Liver (tissue), 9 donors: Measurements from ENCODE around the gene STXBP6. TPM values are rescaled to one million over a fixed set of nuclear protein-coding genes. Genes with fewer than 3 reads are reported as not detected.

ENCODE experiments used
- DNase-seq: peaks from one replicate; pipeline ENCODE4 v3.0.0-alpha.2; 2017; ENCODE audit warnings: low spot score
- H3K27ac ChIP-seq, 2 donors: one replicate each; pipeline ENCODE4 v1.7.0; 2013; ENCODE audit warnings: inconsistent platforms in 2 of 2, low read length in 2 of 2, control low read depth in 1 of 2, low read depth in 1 of 2, mild to moderate bottlenecking in 1 of 2
- H3K27me3 ChIP-seq, 4 donors: one replicate each; pipeline versions ENCODE4 v1.6.1 to v1.7.0; 2013; ENCODE audit warnings: low read length in 3 of 4, inconsistent platforms in 1 of 4, mild to moderate bottlenecking in 1 of 4, moderate library complexity in 1 of 4; ENCODE audit not compliant: control insufficient read depth in 4 of 4, insufficient read depth in 4 of 4
- H3K36me3 ChIP-seq, 4 donors: one replicate each; pipeline versions ENCODE4 v1.6.1 to v1.7.0; 2013; ENCODE audit warnings: low read length in 3 of 4, mild to moderate bottlenecking in 3 of 4, low read depth in 1 of 4, moderate library complexity in 1 of 4; ENCODE audit not compliant: control insufficient read depth in 4 of 4, insufficient read depth in 3 of 4
- H3K4me1 ChIP-seq, 4 donors: one replicate each; pipeline versions ENCODE4 v1.6.1 to v1.7.0; 2013; ENCODE audit warnings: low read length in 3 of 4, mild to moderate bottlenecking in 3 of 4, moderate library complexity in 1 of 4; ENCODE audit not compliant: control insufficient read depth in 4 of 4, insufficient read depth in 4 of 4
- H3K4me3 ChIP-seq, 3 donors: one replicate each; pipeline versions ENCODE4 v1.6.1 to v1.7.0; 2013; ENCODE audit warnings: low read length in 3 of 3, control low read depth in 1 of 3, low read depth in 1 of 3, mild to moderate bottlenecking in 1 of 3
- H3K9ac ChIP-seq, 2 donors: one replicate each; pipeline ENCODE4 v1.7.0; 2013; ENCODE audit warnings: low read length in 2 of 2, mild to moderate bottlenecking in 2 of 2, moderate library complexity in 2 of 2, control low read depth in 1 of 2, low read depth in 1 of 2
- H3K9me3 ChIP-seq, 4 donors: one replicate each; pipeline versions ENCODE4 v1.6.1 to v1.7.0; 2013; ENCODE audit warnings: low read length in 3 of 4; ENCODE audit not compliant: control insufficient read depth in 4 of 4
- EGR1 ChIP-seq, 2 donors: IDR thresholded peaks; 2 replicates each; pipeline ENCODE4 v1.6.1; 2016 to 2018; ENCODE audit warnings: antibody characterized with exemption in 2 of 2, low read depth in 2 of 2
- FOXA1 ChIP-seq: IDR thresholded peaks from 2 replicates; pipeline ENCODE4 v1.6.1; 2016; ENCODE audit warnings: antibody characterized with exemption
- FOXA2 ChIP-seq: IDR thresholded peaks from 2 replicates; pipeline ENCODE4 v1.6.1; 2016; ENCODE audit warnings: antibody characterized with exemption
- GABPA ChIP-seq, 2 donors: IDR thresholded peaks in 1 of 2; conservative IDR thresholded peaks in 1 of 2; 2 replicates each; pipeline ENCODE4 v1.6.1; 2016; ENCODE audit warnings: antibody characterized with exemption in 2 of 2, mild to moderate bottlenecking in 1 of 2, moderate library complexity in 1 of 2
- HNF4A ChIP-seq, 2 donors: conservative IDR thresholded peaks; 2 replicates each; pipeline ENCODE4 v1.6.1; 2016; ENCODE audit warnings: antibody characterized with exemption in 2 of 2, mild to moderate bottlenecking in 2 of 2
- HNF4G ChIP-seq: IDR thresholded peaks from 2 replicates; pipeline ENCODE4 v1.6.1; 2016; ENCODE audit warnings: antibody characterized with exemption
- JUND ChIP-seq, 2 donors: IDR thresholded peaks; 2 replicates each; pipeline ENCODE4 v1.6.1; 2016; ENCODE audit warnings: antibody characterized with exemption in 2 of 2
- NR2F2 ChIP-seq: IDR thresholded peaks from 2 replicates; pipeline ENCODE4 v1.6.1; 2016; ENCODE audit warnings: antibody characterized with exemption
- RAD21 ChIP-seq, 2 donors: IDR thresholded peaks; 2 replicates each; pipeline ENCODE4 v1.6.1; 2016; ENCODE audit warnings: antibody characterized with exemption in 2 of 2, mild to moderate bottlenecking in 2 of 2
- RXRA ChIP-seq, 2 donors: IDR thresholded peaks; 2 replicates each; pipeline ENCODE4 v1.6.1; 2017 to 2018; ENCODE audit warnings: antibody characterized with exemption in 2 of 2, mild to moderate bottlenecking in 1 of 2
- SP1 ChIP-seq: IDR thresholded peaks from 2 replicates; pipeline ENCODE4 v1.6.1; 2018; ENCODE audit warnings: antibody characterized with exemption, mild to moderate bottlenecking
- TAF1 ChIP-seq: conservative IDR thresholded peaks from 2 replicates; pipeline ENCODE4 v1.6.1; 2016; ENCODE audit warnings: antibody characterized with exemption, mild to moderate bottlenecking
- YY1 ChIP-seq: IDR thresholded peaks from 2 replicates; pipeline ENCODE4 v1.6.1; 2016; ENCODE audit warnings: antibody characterized with exemption, mild to moderate bottlenecking
- whole genome bisulfite sequencing: extraction: QIAGEN DNeasy Blood & Tissue Kit; methylation state at CpG from one replicate; pipeline ENCODE4 v1.1.7; 2013; 5-methylcytosine and 5-hydroxymethylcytosine counted together
- polyA plus RNA-seq, 2 donors: library from polyadenylated mRNA; stranded (reverse) in 1 of 2; unstranded in 1 of 2; fragments of 200-250 nt in 1 of 2; fragments of >200 nt in 1 of 2; fragmentation: Nextera tagmentation in 1 of 2; extraction: Ambion mirVana in 1 of 2; gene quantifications; one replicate each; pipeline versions ENCODE4 v1.2.1 to v1.2.3, GENCODE V29; 2013 to 2015
- total RNA-seq, 2 donors: library from RNA; depleted of rRNA; stranded (reverse); fragments of >200 nt; gene quantifications; one replicate each; pipeline ENCODE4 v1.2.3, GENCODE V29; 2014
- TF ChIP-seq, protein P1 (sequence below): IDR thresholded peaks from 2 replicates; pipeline ENCODE4 v1.6.1; 2016; ENCODE audit warnings: antibody characterized with exemption
- TF ChIP-seq, protein P2 (sequence below): fragments of 150-350 bp; IDR thresholded peaks from 2 replicates; pipeline ENCODE4 v1.5.1; 2017; ENCODE audit warnings: improper control_type of control experiment, low read depth, low read length; ENCODE audit not compliant: missing input control
- TF ChIP-seq, protein P3 (sequence below): IDR thresholded peaks from 2 replicates; pipeline ENCODE4 v1.6.1; 2016; ENCODE audit warnings: antibody characterized with exemption
- TF ChIP-seq, protein P4 (sequence below): IDR thresholded peaks from 2 replicates; pipeline ENCODE4 v1.6.1; 2016; ENCODE audit warnings: antibody characterized with exemption
- donor health status: healthy.
- donor health status: healthy.
- donor health status: healthy.
- donor health status: healthy.
- donor health status: healthy.

STXBP6 gene
- total and polyA plus RNA-seq, 4 donors, result 1.4 to 3.8 (median 1.8) TPM

DNA sequence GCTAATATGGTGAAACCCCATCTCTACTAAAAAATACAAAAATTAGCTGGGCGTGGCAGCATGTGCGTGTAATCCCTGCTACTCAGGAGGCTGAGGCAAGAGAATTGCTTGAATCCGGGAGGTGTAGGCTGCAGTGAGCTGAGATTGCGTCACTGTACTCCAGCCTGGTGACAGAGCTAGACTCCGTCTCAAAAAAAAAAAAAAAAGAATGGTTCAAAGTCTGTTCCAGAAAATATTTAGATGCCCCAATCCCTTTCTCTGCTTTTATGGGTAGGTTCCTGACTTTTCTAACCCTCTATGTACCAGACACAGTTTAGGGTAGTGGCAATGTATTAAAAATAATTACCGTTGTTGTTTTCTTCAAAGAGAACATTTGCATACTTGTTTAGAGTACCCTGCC is 161.4 kb downstream of the STXBP6 start:
- TF ChIP-seq, protein P1, sequence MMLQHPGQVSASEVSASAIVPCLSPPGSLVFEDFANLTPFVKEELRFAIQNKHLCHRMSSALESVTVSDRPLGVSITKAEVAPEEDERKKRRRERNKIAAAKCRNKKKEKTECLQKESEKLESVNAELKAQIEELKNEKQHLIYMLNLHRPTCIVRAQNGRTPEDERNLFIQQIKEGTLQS, result no peak
- TF ChIP-seq, protein P2, sequence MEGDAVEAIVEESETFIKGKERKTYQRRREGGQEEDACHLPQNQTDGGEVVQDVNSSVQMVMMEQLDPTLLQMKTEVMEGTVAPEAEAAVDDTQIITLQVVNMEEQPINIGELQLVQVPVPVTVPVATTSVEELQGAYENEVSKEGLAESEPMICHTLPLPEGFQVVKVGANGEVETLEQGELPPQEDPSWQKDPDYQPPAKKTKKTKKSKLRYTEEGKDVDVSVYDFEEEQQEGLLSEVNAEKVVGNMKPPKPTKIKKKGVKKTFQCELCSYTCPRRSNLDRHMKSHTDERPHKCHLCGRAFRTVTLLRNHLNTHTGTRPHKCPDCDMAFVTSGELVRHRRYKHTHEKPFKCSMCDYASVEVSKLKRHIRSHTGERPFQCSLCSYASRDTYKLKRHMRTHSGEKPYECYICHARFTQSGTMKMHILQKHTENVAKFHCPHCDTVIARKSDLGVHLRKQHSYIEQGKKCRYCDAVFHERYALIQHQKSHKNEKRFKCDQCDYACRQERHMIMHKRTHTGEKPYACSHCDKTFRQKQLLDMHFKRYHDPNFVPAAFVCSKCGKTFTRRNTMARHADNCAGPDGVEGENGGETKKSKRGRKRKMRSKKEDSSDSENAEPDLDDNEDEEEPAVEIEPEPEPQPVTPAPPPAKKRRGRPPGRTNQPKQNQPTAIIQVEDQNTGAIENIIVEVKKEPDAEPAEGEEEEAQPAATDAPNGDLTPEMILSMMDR, result no peak
- TF ChIP-seq HNF4A (conservative IDR thresholded peaks at IDR 0.05), result peak; percentile 3 to 54
- no peak for TF ChIP-seq FOXA2
- Histone ChIP-seq H3K27me3 (no peaks in the 10 kb centered on the region), H3K4me3 (no peak overlapping the region), H3K4me1 (peaks cover 0 to 1% (median 0%) of the 10 kb centered on the region in 4 donors), H3K36me3 (no peaks in the 10 kb centered on the region), H3K27ac (no peak overlapping the region), H3K9ac (no peak overlapping the region), H3K9me3 (peaks cover 3 to 13% (median 4%) of the 10 kb centered on the region in 4 donors)
- 64% methylated on average over 6 of the region's 6 CpGs for WGBS
- no peak for DNase-seq

DNA sequence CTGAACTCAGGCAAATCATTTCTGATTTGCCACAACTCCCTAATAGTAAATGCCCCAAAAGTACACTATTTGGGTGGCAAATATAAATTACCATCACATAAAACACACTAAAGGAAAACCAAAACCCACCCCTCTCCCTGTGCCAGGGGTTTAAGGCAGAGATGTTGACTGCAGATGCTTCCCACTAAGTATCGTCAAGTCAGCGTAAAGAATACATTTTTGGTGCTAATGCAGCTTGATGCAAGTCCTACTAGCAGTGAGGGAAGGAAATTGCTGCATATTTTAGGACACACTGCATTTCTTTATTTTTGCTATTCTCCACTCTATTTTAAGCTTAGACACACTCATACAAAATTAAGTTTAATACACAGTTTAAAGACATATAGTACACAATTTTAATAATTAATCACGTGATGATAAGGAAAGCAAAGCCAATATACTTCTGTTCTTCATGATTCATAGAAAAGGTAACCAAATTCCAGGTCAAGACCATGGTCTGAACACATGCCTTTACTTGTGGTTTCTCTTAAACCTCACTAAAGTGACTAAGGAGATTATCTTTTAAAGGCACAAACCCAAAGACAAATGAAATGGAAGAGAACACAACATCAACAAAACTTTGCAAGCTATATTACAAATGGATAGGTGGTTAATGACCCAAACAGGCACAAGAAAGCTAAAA is 162.2 kb downstream of the STXBP6 start:
- no peaks in the 10 kb centered on the region for H3K27me3 ChIP-seq
- H3K4me1 ChIP-seq, result peaks cover 0 to under 1% (median 0%) of the 10 kb centered on the region in 4 donors
- TF ChIP-seq RAD21 (IDR thresholded peaks at IDR 0.05) (no peak), SP1 (no peak), RXRA (IDR thresholded peaks at IDR 0.05) (no peak), EGR1 (IDR thresholded peaks at IDR 0.05; ENCODE audit: low read depth in 2 of 2) (no peak), TAF1 (no peak), HNF4A (conservative IDR thresholded peaks at IDR 0.05) (no peak), FOXA2 (no peak), HNF4G (no peak), NR2F2 (no peak), YY1 (no peak), JUND (IDR thresholded peaks at IDR 0.05) (no peak), GABPA (IDR thresholded peaks at IDR 0.05 in 1 of 2, conservative IDR thresholded peaks at IDR 0.05 in 1 of 2) (no peak), FOXA1 (no peak)
- TF ChIP-seq, protein P1, result no peak
- TF ChIP-seq, protein P3, sequence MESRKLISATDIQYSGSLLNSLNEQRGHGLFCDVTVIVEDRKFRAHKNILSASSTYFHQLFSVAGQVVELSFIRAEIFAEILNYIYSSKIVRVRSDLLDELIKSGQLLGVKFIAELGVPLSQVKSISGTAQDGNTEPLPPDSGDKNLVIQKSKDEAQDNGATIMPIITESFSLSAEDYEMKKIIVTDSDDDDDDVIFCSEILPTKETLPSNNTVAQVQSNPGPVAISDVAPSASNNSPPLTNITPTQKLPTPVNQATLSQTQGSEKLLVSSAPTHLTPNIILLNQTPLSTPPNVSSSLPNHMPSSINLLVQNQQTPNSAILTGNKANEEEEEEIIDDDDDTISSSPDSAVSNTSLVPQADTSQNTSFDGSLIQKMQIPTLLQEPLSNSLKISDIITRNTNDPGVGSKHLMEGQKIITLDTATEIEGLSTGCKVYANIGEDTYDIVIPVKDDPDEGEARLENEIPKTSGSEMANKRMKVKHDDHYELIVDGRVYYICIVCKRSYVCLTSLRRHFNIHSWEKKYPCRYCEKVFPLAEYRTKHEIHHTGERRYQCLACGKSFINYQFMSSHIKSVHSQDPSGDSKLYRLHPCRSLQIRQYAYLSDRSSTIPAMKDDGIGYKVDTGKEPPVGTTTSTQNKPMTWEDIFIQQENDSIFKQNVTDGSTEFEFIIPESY, result no peak
- TF ChIP-seq, protein P4, sequence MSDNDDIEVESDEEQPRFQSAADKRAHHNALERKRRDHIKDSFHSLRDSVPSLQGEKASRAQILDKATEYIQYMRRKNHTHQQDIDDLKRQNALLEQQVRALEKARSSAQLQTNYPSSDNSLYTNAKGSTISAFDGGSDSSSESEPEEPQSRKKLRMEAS, result no peak
- TF ChIP-seq, protein P2, result no peak
- no peak overlapping the region for H3K9ac ChIP-seq
- no peak overlapping the region for H3K4me3 ChIP-seq
- H3K36me3 ChIP-seq, result no peaks in the 10 kb centered on the region
- H3K27ac ChIP-seq, result no peak overlapping the region
- DNase-seq, result no peak
- peaks cover 3 to 13% (median 4%) of the 10 kb centered on the region in 4 donors for H3K9me3 ChIP-seq
- 91% methylated on average over 3 of the region's 3 CpGs for WGBS
